Measurements from ENCODE around the gene CCNK.

CCNK gene

GRCh38 chr14:99556134-99556791 lies 75.1 kb downstream of the CCNK start:
- Histone ChIP-seq H3K4me3 (ENCODE audit: low read length) (no peak overlapping the region), H3K27me3 (ENCODE audit: insufficient read depth, low read length) (no peaks in the 10 kb centered on the region), H3K4me1 (ENCODE audit: insufficient read depth, low read length) (no peaks in the 10 kb centered on the region), H3K36me3 (ENCODE audit: insufficient read depth, low read length) (no peaks in the 10 kb centered on the region), H3K9ac (ENCODE audit: low read depth, low read length) (no peak overlapping the region), H3K27ac (ENCODE audit: low read depth, low read length) (no peak overlapping the region), H3K9me3 (ENCODE audit: insufficient read depth, low read depth, low read length) (no peaks in the 10 kb centered on the region)
- 94% methylated on average over 10 of the region's 10 CpGs for WGBS

- no peaks in the 10 kb centered on the region for H3K9me3 ChIP-seq (ENCODE audit: insufficient read depth, low read depth, low read length)
- H3K27ac ChIP-seq (ENCODE audit: low read depth, low read length), result no peak overlapping the region
- no peaks in the 10 kb centered on the region for H3K36me3 ChIP-seq (ENCODE audit: insufficient read depth, low read length)
- WGBS, result 87% methylated on average over 16 of the region's 16 CpGs
- H3K27me3 ChIP-seq (ENCODE audit: insufficient read depth, low read length), result no peaks in the 10 kb centered on the region
- H3K4me3 ChIP-seq (ENCODE audit: low read length), result no peak overlapping the region
- peaks cover 16% of the 10 kb centered on the region for H3K4me1 ChIP-seq (ENCODE audit: insufficient read depth, low read length)
- H3K9ac ChIP-seq (ENCODE audit: low read depth, low read length), result no peak overlapping the region
Measured at GRCh38 chr14:99559286-99559990, 78.2 kb downstream of the CCNK start.

GRCh38 chr14:99560403-99560802 lies 79.2 kb downstream of the CCNK start:
- no peaks in the 10 kb centered on the region for H3K9me3 ChIP-seq (ENCODE audit: insufficient read depth, low read depth, low read length)
- 93% methylated on average over 13 of the region's 13 CpGs for WGBS
- peaks cover 25% of the 10 kb centered on the region for H3K4me1 ChIP-seq (ENCODE audit: insufficient read depth, low read length)
- H3K36me3 ChIP-seq (ENCODE audit: insufficient read depth, low read length), result no peaks in the 10 kb centered on the region
- H3K27me3 ChIP-seq (ENCODE audit: insufficient read depth, low read length), result no peaks in the 10 kb centered on the region
- no peak overlapping the region for H3K27ac ChIP-seq (ENCODE audit: low read depth, low read length)
- H3K9ac ChIP-seq (ENCODE audit: low read depth, low read length), result no peak overlapping the region
- no peak overlapping the region for H3K4me3 ChIP-seq (ENCODE audit: low read length)

- 82% methylated on average over 15 of the region's 15 CpGs for WGBS
Measured at GRCh38 chr14:99560922-99561683, 79.9 kb downstream of the CCNK start.

GRCh38 chr14:99561864-99562263 lies 80.7 kb downstream of the CCNK start:
- H3K9me3 ChIP-seq (ENCODE audit: insufficient read depth, low read depth, low read length), result no peaks in the 10 kb centered on the region
- no peak overlapping the region for H3K27ac ChIP-seq (ENCODE audit: low read depth, low read length)
- WGBS, result 84% methylated on average over 10 of the region's 10 CpGs
- peaks cover 29% of the 10 kb centered on the region for H3K4me1 ChIP-seq (ENCODE audit: insufficient read depth, low read length)
- H3K36me3 ChIP-seq (ENCODE audit: insufficient read depth, low read length), result no peaks in the 10 kb centered on the region
- H3K4me3 ChIP-seq (ENCODE audit: low read length), result no peak overlapping the region
- H3K9ac ChIP-seq (ENCODE audit: low read depth, low read length), result no peak overlapping the region
- H3K27me3 ChIP-seq (ENCODE audit: insufficient read depth, low read length), result no peaks in the 10 kb centered on the region

More at GRCh38 chr14:99560922-99561683, 79.9 kb downstream of the CCNK start:
- Histone ChIP-seq H3K27me3 (ENCODE audit: insufficient read depth, low read length) (no peaks in the 10 kb centered on the region), H3K9me3 (ENCODE audit: insufficient read depth, low read depth, low read length) (no peaks in the 10 kb centered on the region), H3K9ac (ENCODE audit: low read depth, low read length) (peak overlapping the region; percentile 13; the same call in 1 of the 2 replicates), H3K4me3 (ENCODE audit: low read length) (no peak overlapping the region), H3K36me3 (ENCODE audit: insufficient read depth, low read length) (no peaks in the 10 kb centered on the region), H3K27ac (ENCODE audit: low read depth, low read length) (no peak overlapping the region), H3K4me1 (ENCODE audit: insufficient read depth, low read length) (peaks cover 28% of the 10 kb centered on the region)

All from HUES64 (cell line).